ENCODE results near the gene ZC3H8.

Gene ZC3H8

GRCh38 chr2:112195167-112195766, 59.6 kb downstream of the ZC3H8 start:
- in situ Hi-C loops (cut with MboI; ENCODE audit: low pct_unique_long_range_greater_than_20kb, low sequenced_read_pairs, unreplicated experiment) = no loop called here
- no peak for DNase-seq (ENCODE audit: low spot score)

GRCh38 chr2:112194482-112194881, 60.4 kb downstream of the ZC3H8 start:
- no peak for DNase-seq (ENCODE audit: low spot score)
- TF ChIP-seq CTCF (IDR thresholded peaks at IDR 0.05; ENCODE audit: extremely low read depth, insufficient read depth, missing control alignments) = no peak
- in situ Hi-C loops (cut with MboI; ENCODE audit: low pct_unique_long_range_greater_than_20kb, low sequenced_read_pairs, unreplicated experiment) = no loop called here

More at GRCh38 chr2:112195167-112195766, 59.6 kb downstream of the ZC3H8 start:
- no peak for TF ChIP-seq CTCF (IDR thresholded peaks at IDR 0.05; ENCODE audit: extremely low read depth, insufficient read depth, missing control alignments)

GRCh38 chr2:112194028-112194427, 60.8 kb downstream of the ZC3H8 start:
- DNase-seq (ENCODE audit: low spot score) = no peak
- TF ChIP-seq CTCF (IDR thresholded peaks at IDR 0.05; ENCODE audit: extremely low read depth, insufficient read depth, missing control alignments) = no peak
- in situ Hi-C loops (cut with MboI; ENCODE audit: low pct_unique_long_range_greater_than_20kb, low sequenced_read_pairs, unreplicated experiment) = no loop called here

GRCh38 chr2:112189001-112189556, 65.8 kb downstream of the ZC3H8 start:
- in situ Hi-C loops (cut with MboI; ENCODE audit: low pct_unique_long_range_greater_than_20kb, low sequenced_read_pairs, unreplicated experiment) = no loop called here
- no peak for TF ChIP-seq CTCF (IDR thresholded peaks at IDR 0.05; ENCODE audit: extremely low read depth, insufficient read depth, missing control alignments)
- no peak for DNase-seq (ENCODE audit: low spot score)

- TF ChIP-seq CTCF (IDR thresholded peaks at IDR 0.05; ENCODE audit: extremely low read depth, insufficient read depth, missing control alignments) = no peak
- DNase-seq (ENCODE audit: low spot score) = peak; percentile 57
- in situ Hi-C loops (cut with MboI; ENCODE audit: low pct_unique_long_range_greater_than_20kb, low sequenced_read_pairs, unreplicated experiment) = no loop called here
Measured at GRCh38 chr2:112187805-112188596, 66.8 kb downstream of the ZC3H8 start.

GRCh38 chr2:112187046-112187715, 67.7 kb downstream of the ZC3H8 start:
- no peak for DNase-seq (ENCODE audit: low spot score)
- in situ Hi-C loops (cut with MboI; ENCODE audit: low pct_unique_long_range_greater_than_20kb, low sequenced_read_pairs, unreplicated experiment) = no loop called here
- TF ChIP-seq CTCF (IDR thresholded peaks at IDR 0.05; ENCODE audit: extremely low read depth, insufficient read depth, missing control alignments) = no peak

Data from GM13977 (cell line).